MM.1S (cell line): ENCODE data around the gene TRAPPC12.

ENCODE experiments used
- DNase-seq: peaks from one replicate; pipeline ENCODE4 v3.0.0-alpha.2; 2015
- H2AFZ ChIP-seq: fragments of 300-600 bp; sonication (generic); 2 replicates; pipeline ENCODE4 v1.6.0; 2016; ENCODE audit warnings: antibody characterized with exemption, low read length
- H3F3A ChIP-seq: fragments of 300-600 bp; sonication (generic); 2 replicates; pipeline ENCODE4 v1.6.1; 2016; ENCODE audit warnings: mild to moderate bottlenecking, antibody characterized with exemption, low read length, moderate library complexity, mixed read lengths; ENCODE audit not compliant: insufficient read depth
- H3K27ac ChIP-seq: fragments of 300-600 bp; sonication (generic); 2 replicates; pipeline ENCODE4 v1.5.1; 2016; ENCODE audit warnings: mild to moderate bottlenecking, low read length
- H3K27me3 ChIP-seq: fragments of 300-600 bp; sonication (generic); replicated peaks from 2 replicates; pipeline ENCODE4 v1.6.0; 2016; ENCODE audit warnings: low read length; ENCODE audit not compliant: insufficient read depth
- H3K36me3 ChIP-seq: fragments of 300-600 bp; sonication (generic); replicated peaks from 2 replicates; pipeline ENCODE4 v1.6.1; 2016; ENCODE audit warnings: mild to moderate bottlenecking, low read length, mixed read lengths; ENCODE audit not compliant: insufficient read depth
- H3K4me1 ChIP-seq: fragments of 300-600 bp; sonication (generic); 2 replicates; pipeline ENCODE4 v1.6.1; 2016; ENCODE audit warnings: low read length, mixed read lengths
- H3K4me2 ChIP-seq: fragments of 300-600 bp; sonication (generic); 2 replicates; pipeline ENCODE4 v1.6.0; 2016; ENCODE audit warnings: low read depth, low read length
- H3K4me3 ChIP-seq: fragments of 300-600 bp; sonication (generic); 2 replicates; pipeline ENCODE4 v1.5.1; 2016; ENCODE audit warnings: low read length, mixed read lengths
- H3K79me2 ChIP-seq: fragments of 300-600 bp; sonication (generic); 2 replicates; pipeline ENCODE4 v1.6.1; 2016; ENCODE audit warnings: mixed run types, low read length, mixed read lengths
- H3K9ac ChIP-seq: fragments of 300-600 bp; sonication (generic); 2 replicates; pipeline ENCODE4 v1.6.1; 2016; ENCODE audit warnings: low read length, mixed read lengths
- H3K9me2 ChIP-seq: fragments of 300-600 bp; sonication (generic); replicated peaks from 2 replicates; pipeline ENCODE4 v1.6.1; 2016; ENCODE audit warnings: mild to moderate bottlenecking, low read length, mixed read lengths; ENCODE audit not compliant: insufficient read depth
- H3K9me3 ChIP-seq: fragments of 300-600 bp; sonication (generic); replicated peaks from 2 replicates; pipeline ENCODE4 v1.6.1; 2016; ENCODE audit warnings: mild to moderate bottlenecking, low read length, mixed read lengths; ENCODE audit not compliant: insufficient read depth
- H4K20me1 ChIP-seq: fragments of 300-600 bp; sonication (generic); 2 replicates; pipeline ENCODE4 v1.6.1; 2016; ENCODE audit warnings: mild to moderate bottlenecking, low read length, moderate library complexity, mixed read lengths; ENCODE audit not compliant: insufficient read depth
- EZH2 ChIP-seq: fragments of 300-600 bp; sonication (generic); optimal IDR thresholded peaks from 2 replicates; pipeline ENCODE3; 2017; ENCODE audit warnings: low read depth, mild to moderate bottlenecking, antibody characterized with exemption, low read length, mixed read lengths
- EZH2phosphoT487 ChIP-seq: fragments of 300-600 bp; sonication (generic); IDR thresholded peaks from 2 replicates; pipeline ENCODE4 v1.6.1; 2018; ENCODE audit warnings: antibody characterized with exemption, low read length
- TF ChIP-seq, protein P1 (sequence below): fragments of 300-600 bp; sonication (generic); IDR thresholded peaks from 2 replicates; pipeline ENCODE4 v1.5.1; 2016; ENCODE audit warnings: antibody characterized with exemption, low read length, mixed read lengths

TRAPPC12 gene

DNA sequence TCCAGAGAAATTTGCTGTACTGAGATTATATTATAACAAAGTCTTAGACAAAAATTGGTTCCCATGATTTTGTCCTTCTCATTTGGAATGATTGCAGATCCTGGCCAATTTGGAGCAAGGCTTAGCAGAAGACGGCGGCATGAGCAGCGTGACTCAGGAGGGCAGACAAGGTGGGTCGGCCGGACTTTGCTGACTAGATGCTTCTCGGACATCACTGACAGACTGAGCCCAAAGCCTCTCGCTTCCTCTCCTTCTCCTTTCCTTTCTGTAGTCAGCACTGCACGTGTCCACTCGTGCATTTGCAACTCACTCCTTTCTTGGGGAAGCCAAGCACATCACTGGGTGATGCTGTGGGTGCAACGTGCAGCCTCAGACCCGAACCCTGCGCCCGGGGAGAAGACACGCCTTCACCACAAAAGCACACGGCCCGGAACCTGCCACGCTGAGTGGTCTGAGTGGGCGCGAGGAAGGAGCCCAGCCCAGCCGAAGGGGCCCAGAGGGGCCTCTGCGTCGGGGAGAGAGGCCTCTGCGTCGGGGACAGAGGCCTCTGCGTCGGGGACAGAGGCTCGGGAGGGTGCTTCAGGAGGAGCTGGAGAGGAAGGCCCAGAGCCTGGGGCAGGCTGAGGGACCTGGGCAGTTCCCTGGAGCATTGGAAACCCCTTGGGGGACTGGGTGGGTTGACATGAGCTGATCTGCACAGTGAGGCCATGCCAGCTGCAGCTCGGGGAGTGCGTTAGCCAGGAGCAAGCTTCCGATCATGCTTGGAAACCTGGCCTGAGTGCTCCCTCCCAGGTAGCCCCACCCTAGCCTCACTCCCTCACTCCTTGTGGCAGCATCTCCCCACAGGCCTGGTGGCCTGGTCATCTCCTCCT lies 78.3 kb downstream of the TRAPPC12 start:
- Histone ChIP-seq H2AFZ (no peak overlapping the region), H3K4me3 (no peak overlapping the region), H3K9me3 (no peaks in the 10 kb centered on the region), H3F3A (peaks cover 6% of the 10 kb centered on the region; the same call in 1 of the 2 replicates), H3K4me1 (peaks cover 10% of the 10 kb centered on the region), H3K4me2 (no peak overlapping the region), H4K20me1 (no peaks in the 10 kb centered on the region), H3K79me2 (no peaks in the 10 kb centered on the region), H3K27ac (no peak overlapping the region), H3K9ac (no peak overlapping the region), H3K27me3 (no peaks in the 10 kb centered on the region), H3K9me2 (no peaks in the 10 kb centered on the region), H3K36me3 (no peaks in the 10 kb centered on the region)
- TF ChIP-seq, protein P1, sequence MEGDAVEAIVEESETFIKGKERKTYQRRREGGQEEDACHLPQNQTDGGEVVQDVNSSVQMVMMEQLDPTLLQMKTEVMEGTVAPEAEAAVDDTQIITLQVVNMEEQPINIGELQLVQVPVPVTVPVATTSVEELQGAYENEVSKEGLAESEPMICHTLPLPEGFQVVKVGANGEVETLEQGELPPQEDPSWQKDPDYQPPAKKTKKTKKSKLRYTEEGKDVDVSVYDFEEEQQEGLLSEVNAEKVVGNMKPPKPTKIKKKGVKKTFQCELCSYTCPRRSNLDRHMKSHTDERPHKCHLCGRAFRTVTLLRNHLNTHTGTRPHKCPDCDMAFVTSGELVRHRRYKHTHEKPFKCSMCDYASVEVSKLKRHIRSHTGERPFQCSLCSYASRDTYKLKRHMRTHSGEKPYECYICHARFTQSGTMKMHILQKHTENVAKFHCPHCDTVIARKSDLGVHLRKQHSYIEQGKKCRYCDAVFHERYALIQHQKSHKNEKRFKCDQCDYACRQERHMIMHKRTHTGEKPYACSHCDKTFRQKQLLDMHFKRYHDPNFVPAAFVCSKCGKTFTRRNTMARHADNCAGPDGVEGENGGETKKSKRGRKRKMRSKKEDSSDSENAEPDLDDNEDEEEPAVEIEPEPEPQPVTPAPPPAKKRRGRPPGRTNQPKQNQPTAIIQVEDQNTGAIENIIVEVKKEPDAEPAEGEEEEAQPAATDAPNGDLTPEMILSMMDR: no peak
- no peak for TF ChIP-seq EZH2phosphoT487
- no peak for TF ChIP-seq EZH2
- DNase-seq: no peak

DNA sequence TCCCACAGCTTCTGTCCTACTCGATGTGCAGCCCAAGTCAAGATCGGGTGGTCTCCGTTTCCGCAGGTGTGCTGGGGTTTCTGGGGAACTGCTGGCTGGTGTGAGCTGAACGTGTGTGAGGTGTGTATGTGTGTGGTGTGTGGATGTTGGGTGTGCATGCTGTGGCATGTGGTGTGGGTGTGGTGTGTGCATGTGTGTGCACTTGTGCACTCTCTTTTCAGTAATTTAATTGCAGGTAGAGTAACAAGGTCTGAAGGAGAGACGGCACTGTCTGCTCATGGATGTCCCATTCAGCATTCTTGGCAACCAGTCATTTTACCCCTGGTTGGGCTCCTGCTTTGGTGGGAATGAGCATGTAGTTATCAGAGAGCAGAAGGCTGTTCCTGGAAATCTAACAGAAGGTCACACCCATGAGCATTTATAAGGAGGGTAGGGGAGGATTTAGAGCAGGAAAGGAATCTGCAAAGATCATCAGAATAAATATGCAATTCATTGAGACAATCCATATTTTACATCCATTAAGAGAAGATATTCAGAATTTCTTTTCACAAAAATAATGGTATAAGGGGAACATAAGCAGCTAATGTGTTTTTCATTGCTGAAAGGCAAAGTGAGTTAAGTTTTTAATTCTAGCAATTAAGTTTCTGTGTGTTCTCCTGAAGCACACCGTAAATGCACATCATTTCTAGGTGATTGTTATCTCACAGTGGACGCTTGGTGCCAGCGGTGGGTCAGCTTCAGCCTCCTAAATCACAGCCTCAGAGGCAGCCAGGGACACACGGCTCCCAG lies 79.1 kb downstream of the TRAPPC12 start:
- Histone ChIP-seq H3K4me3 (no peak overlapping the region), H4K20me1 (no peaks in the 10 kb centered on the region), H3K27me3 (no peaks in the 10 kb centered on the region), H3F3A (peaks cover 6% of the 10 kb centered on the region; the same call in 1 of the 2 replicates), H3K27ac (no peak overlapping the region), H3K9me3 (no peaks in the 10 kb centered on the region), H3K36me3 (no peaks in the 10 kb centered on the region), H3K9me2 (no peaks in the 10 kb centered on the region), H2AFZ (no peak overlapping the region), H3K4me2 (no peak overlapping the region), H3K9ac (no peak overlapping the region), H3K4me1 (peaks cover 11% of the 10 kb centered on the region), H3K79me2 (no peaks in the 10 kb centered on the region)
- no peak for TF ChIP-seq EZH2
- no peak for TF ChIP-seq EZH2phosphoT487
- TF ChIP-seq, protein P1: no peak
- DNase-seq: no peak

DNA sequence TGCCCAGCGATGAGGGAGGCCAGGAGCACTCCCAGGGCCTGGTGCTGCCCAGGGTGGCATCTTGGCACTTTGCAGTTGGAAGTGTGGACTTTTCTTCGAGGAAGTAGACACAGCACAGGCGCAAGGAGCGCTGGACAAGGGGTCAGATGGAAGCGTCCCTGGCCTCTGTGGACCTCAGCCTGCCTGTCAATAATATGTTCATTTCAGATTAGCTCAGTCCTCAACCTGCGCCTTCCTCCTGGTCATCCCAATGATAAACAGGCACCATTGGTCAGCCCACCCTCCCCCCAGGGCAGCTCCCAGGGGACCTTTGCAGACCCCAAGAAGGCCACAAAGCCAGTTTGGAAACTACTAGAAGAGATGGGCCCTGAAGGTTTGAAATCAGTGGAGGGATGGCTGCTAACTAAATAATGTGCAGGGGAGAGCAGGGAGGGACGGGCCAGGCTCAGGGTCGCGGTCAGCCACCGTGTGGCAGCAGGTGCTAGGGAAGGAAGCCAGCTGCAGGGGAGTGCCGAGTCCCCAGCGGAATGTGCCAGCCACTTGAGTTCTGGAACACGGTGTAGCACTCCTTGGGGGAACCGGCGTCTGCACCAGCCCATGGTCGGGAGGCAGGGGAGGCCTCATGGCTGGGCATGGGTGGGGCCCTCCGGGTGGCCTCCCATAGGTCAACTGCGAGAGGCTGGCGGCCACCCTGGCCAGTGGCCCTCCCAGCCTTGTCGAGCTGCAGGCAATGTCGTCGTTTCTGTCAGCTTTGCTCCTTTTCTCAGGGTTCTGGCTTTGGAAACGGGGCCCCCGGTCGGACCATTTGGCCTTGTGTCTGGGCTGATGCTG lies 79.9 kb downstream of the TRAPPC12 start:
- no peak for DNase-seq
- H3K9ac ChIP-seq: no peak overlapping the region
- no peaks in the 10 kb centered on the region for H3K9me2 ChIP-seq

More for the DNA sequence above, 79.9 kb downstream of the TRAPPC12 start:
- no peaks in the 10 kb centered on the region for H3K9me3 ChIP-seq
- H2AFZ ChIP-seq: no peak overlapping the region
- H3K79me2 ChIP-seq: no peaks in the 10 kb centered on the region
- no peak overlapping the region for H3K4me2 ChIP-seq
- peaks cover 11% of the 10 kb centered on the region for H3K4me1 ChIP-seq
- H3K27ac ChIP-seq: no peak overlapping the region
- H3K4me3 ChIP-seq: no peak overlapping the region
- no peak for TF ChIP-seq EZH2phosphoT487
- H3K36me3 ChIP-seq: no peaks in the 10 kb centered on the region
- no peaks in the 10 kb centered on the region for H3K27me3 ChIP-seq
- H3F3A ChIP-seq: peaks cover 6% of the 10 kb centered on the region; the same call in 1 of the 2 replicates
- no peaks in the 10 kb centered on the region for H4K20me1 ChIP-seq
